HG02970 (cell line): ENCODE data around the gene TMEM238.
A peak's percentile ranks its signal among the peaks of the same experiment; 100 is the strongest.
"Not testable (repeated sequence)": the region's sequence is repeated elsewhere in the genome, so short reads cannot be mapped to it uniquely, and the experiment has no call there.

Experiments
- ATAC-seq: cut with Tn5 transposase; IDR thresholded peaks from one replicate; pipeline ENCODE4 v1.9.1; 2021; ENCODE audit warnings: mild to moderate bottlenecking, moderate library complexity, moderate number of reproducible peaks; ENCODE audit not compliant: unreplicated experiment, low FRiP score

TMEM238 gene

GRCh38 chr19:55402509-55402908 is 18.4 kb upstream of the TMEM238 start:
- ATAC-seq, result no peak

GRCh38 chr19:55401390-55401789 is 17.3 kb upstream of the TMEM238 start:
- not testable (repeated sequence) for ATAC-seq

- ATAC-seq, result no peak
These were observed 16.4 kb upstream of the TMEM238 start for GRCh38 chr19:55400281-55401087.

- ATAC-seq, result no peak
These were observed 14.3 kb upstream of the TMEM238 start for GRCh38 chr19:55398200-55398925.

- no peak for ATAC-seq
These were observed 9.0 kb upstream of the TMEM238 start for GRCh38 chr19:55392820-55393761.

DNA sequence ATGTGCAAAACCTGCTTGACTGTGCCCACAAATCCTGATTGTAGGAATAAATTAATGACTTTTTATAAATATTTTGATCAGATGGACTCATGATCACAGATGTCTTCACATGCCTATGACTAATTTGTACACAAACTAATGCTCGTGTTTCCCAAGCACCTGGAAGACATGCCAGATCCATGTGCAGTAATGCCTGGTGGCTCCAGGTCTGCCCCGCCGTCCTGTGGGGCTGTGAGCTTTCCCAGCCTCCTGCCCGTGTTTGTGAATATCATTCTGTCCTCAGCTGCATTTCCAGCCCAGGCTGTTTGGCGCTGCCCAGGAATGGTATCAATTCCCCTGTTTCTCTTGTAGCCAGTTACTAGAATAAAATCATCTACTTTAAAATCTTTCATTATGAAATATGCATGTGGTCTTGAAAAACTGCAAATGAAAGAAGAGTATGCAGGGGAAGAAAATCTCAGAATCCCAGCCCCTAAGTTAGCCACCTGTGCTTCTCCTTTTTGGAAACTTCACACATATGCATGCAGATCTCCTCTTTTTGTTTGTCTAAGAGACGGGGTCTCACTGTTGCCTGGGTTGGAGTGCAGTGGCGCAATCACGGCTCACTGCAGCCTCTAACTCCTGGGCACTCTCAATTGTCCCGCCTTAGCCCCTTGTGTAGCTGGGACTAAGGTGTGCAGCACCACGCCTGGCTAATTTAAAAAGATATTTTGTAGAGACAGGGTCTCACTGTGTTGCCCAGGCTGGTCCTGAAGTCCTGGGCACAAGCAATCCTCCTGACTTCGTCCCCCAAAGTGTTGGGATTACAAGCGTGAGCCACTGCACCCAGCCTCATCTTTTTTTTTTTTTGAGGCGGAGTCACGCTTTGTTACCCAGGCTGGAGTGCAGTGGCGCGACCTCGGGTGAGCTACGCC is 7.9 kb upstream of the TMEM238 start:
- ATAC-seq, result no peak

DNA sequence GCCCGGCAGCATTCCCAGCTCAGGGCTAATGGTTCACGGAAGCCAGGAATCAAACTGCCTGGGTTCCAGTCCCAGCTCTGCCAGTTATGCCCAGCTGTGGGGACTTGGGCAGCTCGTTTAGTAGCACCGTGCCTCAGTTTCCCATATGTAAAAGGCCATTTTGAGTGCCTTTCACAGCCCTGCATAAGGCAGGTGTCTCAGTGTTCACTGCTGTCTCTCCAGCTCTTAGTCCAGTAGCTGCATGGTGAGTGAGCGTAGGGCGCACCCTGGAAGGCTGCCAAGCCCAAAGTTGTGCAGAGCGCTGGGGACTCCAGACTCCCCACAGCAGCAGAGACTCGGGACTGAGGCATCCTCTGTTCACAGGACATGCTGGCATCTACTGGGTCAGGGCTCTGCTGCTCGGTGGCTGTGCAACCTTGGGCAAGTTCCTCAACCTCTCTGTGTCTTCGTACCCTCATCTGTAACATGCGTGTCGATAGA is 7.1 kb upstream of the TMEM238 start:
- ATAC-seq, result no peak

GRCh38 chr19:55390461-55390880 is 6.4 kb upstream of the TMEM238 start:
- no peak for ATAC-seq

DNA sequence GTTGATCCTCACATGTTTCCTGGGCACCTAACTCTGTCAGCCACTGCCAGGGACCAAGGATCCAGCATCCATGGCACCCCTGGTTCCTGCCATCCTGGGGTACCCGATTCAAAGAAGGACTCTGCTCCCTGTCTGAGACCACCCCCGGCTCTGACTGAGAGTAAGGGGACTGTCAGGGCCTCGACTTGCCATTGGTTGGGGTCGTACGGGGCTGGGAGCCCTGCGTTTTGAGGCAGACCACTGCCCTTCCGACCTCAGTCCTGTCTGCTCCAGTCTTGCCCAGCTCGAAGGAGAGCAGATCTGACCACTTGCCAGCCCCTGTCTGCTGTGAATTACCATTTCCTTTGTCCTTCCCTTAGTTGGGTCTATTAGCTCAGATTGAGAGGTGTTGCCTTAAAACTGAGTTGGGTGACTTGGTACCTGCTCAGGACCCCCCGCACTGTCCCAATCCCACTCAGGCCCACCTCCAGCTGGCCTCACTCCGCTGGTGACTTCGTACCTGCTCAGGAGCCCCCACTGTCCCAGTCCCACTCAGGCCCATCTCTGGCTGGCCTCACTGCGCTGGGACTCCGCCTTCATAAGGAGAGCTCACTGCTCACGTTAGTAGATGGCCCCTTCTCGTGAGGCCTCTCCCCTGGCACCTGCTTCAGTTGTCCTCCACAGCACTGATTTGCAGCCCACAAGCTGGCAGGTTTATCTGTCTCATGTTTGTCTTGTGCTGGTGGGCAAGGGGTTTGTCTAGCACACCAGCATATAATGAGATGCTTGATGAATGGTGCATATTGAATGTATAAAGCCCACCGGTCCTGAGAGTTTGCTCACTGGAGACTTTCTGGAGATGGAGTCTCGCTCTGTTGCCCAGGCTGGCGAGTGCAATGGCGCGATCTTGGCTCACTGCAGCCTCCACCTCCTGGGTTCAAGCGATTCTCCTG is 5.6 kb upstream of the TMEM238 start:
- ATAC-seq, result no peak

DNA sequence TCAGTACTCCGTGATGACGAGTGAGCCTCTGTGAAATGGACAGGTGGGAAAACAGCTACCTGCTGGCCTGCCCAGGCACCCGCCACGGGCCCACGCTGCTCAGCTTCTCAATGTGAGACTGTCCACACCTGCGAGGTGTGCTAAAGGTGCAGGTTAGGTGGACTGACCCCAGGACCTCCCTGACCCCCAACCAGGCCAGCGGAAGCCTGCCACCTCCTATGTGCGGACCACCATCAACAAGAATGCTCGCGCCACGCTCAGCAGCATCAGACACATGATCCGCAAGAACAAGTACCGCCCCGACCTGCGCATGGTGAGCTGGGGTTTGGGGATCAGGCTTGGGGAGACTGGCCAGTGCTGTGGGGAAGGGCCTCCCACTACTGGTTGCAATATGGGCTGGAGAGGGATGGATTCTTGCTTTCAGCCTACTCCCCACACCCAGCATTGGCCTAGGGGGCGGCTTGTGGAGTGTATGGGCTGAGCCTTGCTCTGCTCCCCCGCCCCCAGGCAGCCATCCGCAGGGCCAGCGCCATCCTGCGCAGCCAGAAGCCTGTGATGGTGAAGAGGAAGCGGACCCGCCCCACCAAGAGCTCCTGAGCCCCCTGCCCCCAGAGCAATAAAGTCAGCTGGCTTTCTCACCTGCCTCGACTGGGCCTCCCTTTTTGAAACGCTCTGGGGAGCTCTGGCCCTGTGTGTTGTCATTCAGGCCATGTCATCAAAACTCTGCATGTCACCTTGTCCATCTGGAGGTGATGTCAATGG is 3.8 kb upstream of the TMEM238 start:
- no peak for ATAC-seq

DNA sequence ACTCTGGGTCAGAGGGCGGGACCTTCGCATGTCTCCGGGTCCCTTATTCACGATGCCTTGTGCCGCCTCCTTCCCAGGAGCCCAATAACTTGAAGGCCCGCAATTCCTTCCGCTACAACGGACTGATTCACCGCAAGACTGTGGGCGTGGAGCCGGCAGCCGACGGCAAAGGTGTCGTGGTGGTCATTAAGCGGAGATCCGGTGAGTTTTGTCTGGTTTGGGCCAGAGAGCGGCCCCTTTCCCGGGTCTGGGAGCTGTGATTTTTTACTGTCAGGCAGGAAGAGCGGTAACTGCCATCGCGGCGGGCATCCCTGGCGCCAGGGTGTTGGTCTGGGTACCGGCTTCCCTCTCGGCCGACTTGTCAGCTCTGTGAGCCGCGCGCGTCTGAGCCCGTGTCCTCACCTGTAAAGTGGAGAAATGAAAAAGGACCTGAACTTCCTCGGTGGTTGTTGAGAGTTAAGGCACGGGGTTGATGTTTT is 2.4 kb upstream of the TMEM238 start:
- ATAC-seq, result no peak

GRCh38 chr19:55385724-55386492 is 1.8 kb upstream of the TMEM238 start, which contains the start of gene RPL28:
TSS of gene RPL28 (plus strand) at chr19:55385932. CDS start at chr19:55386358, 426 bp downstream.
- peak; percentile 72 for ATAC-seq

DNA sequence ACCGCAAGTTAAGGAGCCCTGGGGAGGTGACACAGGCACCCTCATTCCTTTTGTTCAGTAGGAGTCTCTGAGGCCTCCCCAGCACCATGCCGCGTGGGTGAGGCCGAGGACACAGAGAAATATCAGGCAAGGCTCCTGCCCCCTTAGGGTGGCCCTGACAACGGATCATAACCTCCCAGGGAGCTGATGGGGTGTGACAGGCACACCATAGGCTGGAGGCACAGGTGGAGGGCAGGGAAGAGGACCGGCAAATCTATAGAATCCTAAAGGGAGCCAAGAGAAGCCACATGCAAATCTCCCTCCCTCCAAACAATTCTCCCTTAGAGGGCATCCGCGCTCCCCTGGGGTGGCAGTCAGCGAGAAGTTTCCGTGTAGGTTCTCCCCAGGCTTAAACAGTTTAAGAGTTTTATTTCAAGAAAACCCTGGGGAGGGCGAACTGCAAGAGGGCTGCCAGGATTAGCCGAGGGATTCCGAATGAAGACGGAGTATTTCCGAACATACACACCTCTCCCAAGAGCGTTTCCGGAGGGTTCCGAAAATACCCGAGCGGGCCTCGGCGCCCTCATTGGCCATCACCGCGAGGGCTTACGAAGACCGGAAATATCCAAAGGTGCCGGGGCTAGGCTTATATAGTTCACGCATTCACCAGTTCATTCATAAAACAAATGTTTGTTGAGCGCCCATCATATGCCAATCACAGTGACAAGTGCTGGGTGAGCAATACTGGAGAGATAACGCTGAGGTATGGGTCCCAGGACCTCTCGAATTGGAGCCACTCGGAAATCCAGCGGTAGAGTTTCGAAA is 1.0 kb upstream of the TMEM238 start:
- peak; percentile 45 for ATAC-seq

DNA sequence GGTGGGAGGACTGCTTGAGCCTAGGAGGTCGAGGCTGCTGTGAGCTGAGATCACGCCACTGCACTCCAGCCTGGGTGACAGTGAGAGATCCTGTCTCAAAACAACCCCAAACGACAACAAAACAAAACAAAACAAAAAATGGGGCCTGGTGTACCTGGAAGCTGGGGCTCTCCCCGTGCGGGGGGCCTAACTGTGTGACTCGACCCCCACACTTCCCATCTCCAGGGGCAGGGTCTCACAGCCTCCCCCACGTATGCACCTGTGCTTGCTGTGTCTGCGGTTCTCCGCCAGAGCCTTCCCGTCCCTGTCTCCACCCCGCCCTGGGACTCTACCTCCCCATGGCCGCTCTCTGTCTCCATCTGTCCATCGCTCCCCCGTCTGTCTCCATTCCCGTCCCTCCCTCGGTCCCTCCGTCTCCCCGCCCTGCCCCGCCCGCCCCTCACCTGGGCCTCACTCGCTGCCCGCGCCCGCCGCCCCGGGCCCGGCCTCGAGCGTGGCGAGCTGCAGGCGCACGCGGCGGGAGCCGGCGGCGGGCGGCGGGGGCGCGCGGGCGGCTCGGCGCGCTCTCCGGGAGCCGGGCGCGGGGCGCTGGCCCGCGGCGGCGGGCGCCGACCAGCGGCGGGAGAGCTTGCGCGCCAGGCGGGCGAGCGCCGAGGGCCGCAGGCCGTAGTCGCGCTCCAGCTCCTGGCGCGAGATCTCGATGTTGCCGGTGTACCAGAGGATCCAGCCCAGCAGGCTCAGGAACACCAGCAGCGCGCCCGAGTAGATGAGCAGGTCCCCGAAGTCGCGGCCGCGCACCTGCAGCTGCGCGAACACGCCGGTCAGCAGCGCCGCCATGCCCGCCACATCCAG is 587 bp downstream of the TMEM238 start:
- no peak for ATAC-seq

DNA sequence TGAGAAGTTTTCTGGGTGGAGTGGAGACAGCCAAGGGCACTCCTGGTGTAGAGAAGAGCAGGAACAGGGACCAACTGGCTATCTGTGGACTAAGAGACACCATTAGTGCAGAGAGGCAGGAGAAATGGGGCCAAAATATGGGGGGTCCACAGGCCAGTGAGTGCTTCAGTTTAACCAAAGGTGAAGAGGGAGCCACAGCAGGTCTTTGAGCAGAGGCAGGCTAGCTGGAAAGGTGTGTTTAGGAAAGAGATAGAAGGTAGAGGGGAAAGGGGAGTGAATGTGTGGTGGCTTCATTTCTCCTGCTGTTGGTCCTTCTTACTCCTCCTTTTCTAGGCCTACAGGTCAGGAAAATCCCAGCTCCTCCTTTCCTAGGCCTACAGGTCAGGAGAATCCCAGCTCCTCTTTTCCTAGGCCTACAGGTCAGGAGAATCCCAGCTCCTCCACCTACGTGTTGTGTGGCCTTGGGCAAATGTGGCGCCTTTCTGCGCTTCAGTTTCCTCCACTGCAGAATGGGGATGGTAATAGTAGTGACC is 1.5 kb downstream of the TMEM238 start:
- no peak for ATAC-seq
